SK-N-SH treated with all-trans-retinoic acid at 6 μM for 48 hours (cell line): Measurements from ENCODE around the gene AACS.

Experiments
- ARNTL ChIP-seq: fragments of 450-650 bp; formaldehyde crosslinking; IDR thresholded peaks from 2 replicates; pipeline ENCODE4 v1.5.0; 2020; ENCODE audit warnings: low read depth, mild to moderate bottlenecking, moderate library complexity, borderline replicate concordance
- BACH2 ChIP-seq: fragments of 250-450 bp; sonication (Bioruptor Pico); IDR thresholded peaks from 2 replicates; pipeline ENCODE4 v1.9.0; 2021; ENCODE audit warnings: mild to moderate bottlenecking, borderline replicate concordance
- CSDC2 ChIP-seq: fragments of 250-450 bp; sonication (Bioruptor Pico); IDR thresholded peaks from 2 replicates; pipeline ENCODE4 v1.5.0; 2020; ENCODE audit warnings: mild to moderate bottlenecking, moderate library complexity
- CSRNP3 ChIP-seq: fragments of 250-450 bp; sonication (Bioruptor Pico); IDR thresholded peaks from 2 replicates; pipeline ENCODE4 v1.5.1; 2021; ENCODE audit warnings: mild to moderate bottlenecking, moderate library complexity
- ESRRG ChIP-seq: fragments of 250-450 bp; sonication (Bioruptor Pico); IDR thresholded peaks from 2 replicates; pipeline ENCODE4 v1.6.1; 2021; ENCODE audit warnings: mild to moderate bottlenecking
- OSR1 ChIP-seq: fragments of 250-450 bp; sonication (Bioruptor Pico); IDR thresholded peaks from 2 replicates; pipeline ENCODE4 v1.8.0; 2022; ENCODE audit warnings: moderate library complexity, mild to moderate bottlenecking, inconsistent platforms
- RARB ChIP-seq: fragments of 250-450 bp; sonication (Bioruptor Pico); IDR thresholded peaks from 2 replicates; pipeline ENCODE4 v1.8.0; 2021; ENCODE audit warnings: mild to moderate bottlenecking, moderate library complexity
- ZFP3 ChIP-seq: fragments of 250-450 bp; sonication (Bioruptor Pico); IDR thresholded peaks from 2 replicates; pipeline ENCODE4 v1.5.0; 2020; ENCODE audit warnings: mild to moderate bottlenecking, moderate library complexity
- ZFP30 ChIP-seq: fragments of 450-650 bp; formaldehyde crosslinking; IDR thresholded peaks from 2 replicates; pipeline ENCODE4 v1.5.0; 2022; ENCODE audit warnings: mild to moderate bottlenecking, moderate library complexity
- ZNF8 ChIP-seq: fragments of 450-650 bp; formaldehyde crosslinking; IDR thresholded peaks from 2 replicates; pipeline ENCODE4 v1.5.0; 2020; ENCODE audit warnings: mild to moderate bottlenecking, moderate library complexity
- TF ChIP-seq, protein P1 (sequence below): fragments of 250-450 bp; sonication (Bioruptor Pico); IDR thresholded peaks from 2 replicates; pipeline ENCODE4 v1.8.0; 2020; ENCODE audit warnings: mild to moderate bottlenecking, moderate library complexity, borderline replicate concordance
- TF ChIP-seq, protein P2 (sequence below): fragments of 250-450 bp; sonication (Bioruptor Pico); IDR thresholded peaks from 2 replicates; pipeline ENCODE4 v1.5.1; 2020; ENCODE audit warnings: low read depth, mild to moderate bottlenecking, moderate library complexity
- TF ChIP-seq, protein P3 (sequence below): fragments of 250-450 bp; sonication (Bioruptor Pico); IDR thresholded peaks from 2 replicates; pipeline ENCODE4 v1.5.0; 2020; ENCODE audit warnings: mild to moderate bottlenecking, moderate library complexity

GRCh38 chr12:125092872-125093680, 27.8 kb downstream of the AACS start:
- TF ChIP-seq, protein P1, sequence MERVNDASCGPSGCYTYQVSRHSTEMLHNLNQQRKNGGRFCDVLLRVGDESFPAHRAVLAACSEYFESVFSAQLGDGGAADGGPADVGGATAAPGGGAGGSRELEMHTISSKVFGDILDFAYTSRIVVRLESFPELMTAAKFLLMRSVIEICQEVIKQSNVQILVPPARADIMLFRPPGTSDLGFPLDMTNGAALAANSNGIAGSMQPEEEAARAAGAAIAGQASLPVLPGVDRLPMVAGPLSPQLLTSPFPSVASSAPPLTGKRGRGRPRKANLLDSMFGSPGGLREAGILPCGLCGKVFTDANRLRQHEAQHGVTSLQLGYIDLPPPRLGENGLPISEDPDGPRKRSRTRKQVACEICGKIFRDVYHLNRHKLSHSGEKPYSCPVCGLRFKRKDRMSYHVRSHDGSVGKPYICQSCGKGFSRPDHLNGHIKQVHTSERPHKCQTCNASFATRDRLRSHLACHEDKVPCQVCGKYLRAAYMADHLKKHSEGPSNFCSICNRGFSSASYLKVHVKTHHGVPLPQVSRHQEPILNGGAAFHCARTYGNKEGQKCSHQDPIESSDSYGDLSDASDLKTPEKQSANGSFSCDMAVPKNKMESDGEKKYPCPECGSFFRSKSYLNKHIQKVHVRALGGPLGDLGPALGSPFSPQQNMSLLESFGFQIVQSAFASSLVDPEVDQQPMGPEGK (CRISPR knock-in tag), result no peak
- TF ChIP-seq ZFP3 (CRISPR knock-in tag) (no peak), BACH2 (CRISPR knock-in tag) (no peak), ARNTL (CRISPR knock-in tag) (no peak), ZFP30 (CRISPR knock-in tag) (no peak), RARB (CRISPR knock-in tag) (no peak), OSR1 (CRISPR knock-in tag) (no peak), ESRRG (no peak), ZNF8 (CRISPR knock-in tag) (no peak), CSDC2 (CRISPR knock-in tag) (no peak), CSRNP3 (CRISPR knock-in tag) (no peak)
- TF ChIP-seq, protein P2, sequence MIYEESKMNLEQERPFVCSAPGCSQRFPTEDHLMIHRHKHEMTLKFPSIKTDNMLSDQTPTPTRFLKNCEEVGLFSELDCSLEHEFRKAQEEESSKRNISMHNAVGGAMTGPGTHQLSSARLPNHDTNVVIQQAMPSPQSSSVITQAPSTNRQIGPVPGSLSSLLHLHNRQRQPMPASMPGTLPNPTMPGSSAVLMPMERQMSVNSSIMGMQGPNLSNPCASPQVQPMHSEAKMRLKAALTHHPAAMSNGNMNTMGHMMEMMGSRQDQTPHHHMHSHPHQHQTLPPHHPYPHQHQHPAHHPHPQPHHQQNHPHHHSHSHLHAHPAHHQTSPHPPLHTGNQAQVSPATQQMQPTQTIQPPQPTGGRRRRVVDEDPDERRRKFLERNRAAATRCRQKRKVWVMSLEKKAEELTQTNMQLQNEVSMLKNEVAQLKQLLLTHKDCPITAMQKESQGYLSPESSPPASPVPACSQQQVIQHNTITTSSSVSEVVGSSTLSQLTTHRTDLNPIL, result no peak
- TF ChIP-seq, protein P3, sequence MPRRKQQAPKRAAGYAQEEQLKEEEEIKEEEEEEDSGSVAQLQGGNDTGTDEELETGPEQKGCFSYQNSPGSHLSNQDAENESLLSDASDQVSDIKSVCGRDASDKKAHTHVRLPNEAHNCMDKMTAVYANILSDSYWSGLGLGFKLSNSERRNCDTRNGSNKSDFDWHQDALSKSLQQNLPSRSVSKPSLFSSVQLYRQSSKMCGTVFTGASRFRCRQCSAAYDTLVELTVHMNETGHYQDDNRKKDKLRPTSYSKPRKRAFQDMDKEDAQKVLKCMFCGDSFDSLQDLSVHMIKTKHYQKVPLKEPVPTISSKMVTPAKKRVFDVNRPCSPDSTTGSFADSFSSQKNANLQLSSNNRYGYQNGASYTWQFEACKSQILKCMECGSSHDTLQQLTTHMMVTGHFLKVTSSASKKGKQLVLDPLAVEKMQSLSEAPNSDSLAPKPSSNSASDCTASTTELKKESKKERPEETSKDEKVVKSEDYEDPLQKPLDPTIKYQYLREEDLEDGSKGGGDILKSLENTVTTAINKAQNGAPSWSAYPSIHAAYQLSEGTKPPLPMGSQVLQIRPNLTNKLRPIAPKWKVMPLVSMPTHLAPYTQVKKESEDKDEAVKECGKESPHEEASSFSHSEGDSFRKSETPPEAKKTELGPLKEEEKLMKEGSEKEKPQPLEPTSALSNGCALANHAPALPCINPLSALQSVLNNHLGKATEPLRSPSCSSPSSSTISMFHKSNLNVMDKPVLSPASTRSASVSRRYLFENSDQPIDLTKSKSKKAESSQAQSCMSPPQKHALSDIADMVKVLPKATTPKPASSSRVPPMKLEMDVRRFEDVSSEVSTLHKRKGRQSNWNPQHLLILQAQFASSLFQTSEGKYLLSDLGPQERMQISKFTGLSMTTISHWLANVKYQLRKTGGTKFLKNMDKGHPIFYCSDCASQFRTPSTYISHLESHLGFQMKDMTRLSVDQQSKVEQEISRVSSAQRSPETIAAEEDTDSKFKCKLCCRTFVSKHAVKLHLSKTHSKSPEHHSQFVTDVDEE (CRISPR knock-in tag), result no peak
